BLaER1 treated with 17β-estradiol and CSF1 and Interleukin-3, amounts not matched to agents 10 nM and 100 nM (cell line): Measurements from ENCODE around the gene PTPRZ1.

Experiments
- H3K27ac ChIP-seq, 11 experiments: shearing (Covaris generic); formaldehyde crosslinking; 2 replicates each; pipeline ENCODE4 v1.8.1; 2022
- H3K27me3 ChIP-seq, 11 experiments: shearing (Covaris generic); formaldehyde crosslinking; 2 replicates each; pipeline ENCODE4 v1.8.1; 2022
- H3K36me3 ChIP-seq, 11 experiments: shearing (Covaris generic); formaldehyde crosslinking; 2 replicates each; pipeline ENCODE4 v1.8.1; 2022
- H3K4me1 ChIP-seq, 10 experiments: shearing (Covaris generic); formaldehyde crosslinking; 2 replicates each; pipeline ENCODE4 v1.8.1; 2022
- H3K4me2 ChIP-seq, 11 experiments: shearing (Covaris generic); formaldehyde crosslinking; 2 replicates each; pipeline ENCODE4 v1.8.1; 2022
- H3K4me3 ChIP-seq, 10 experiments: shearing (Covaris generic); formaldehyde crosslinking; 2 replicates each; pipeline ENCODE4 v1.8.1; 2022
- H3K9ac ChIP-seq, 11 experiments: shearing (Covaris generic); formaldehyde crosslinking; 2 replicates each; pipeline ENCODE4 v1.8.1; 2022
- H3K9me3 ChIP-seq, 11 experiments: shearing (Covaris generic); formaldehyde crosslinking; replicated peaks in 1 of 11; 2 replicates each; pipeline ENCODE4 v1.8.1; 2022
- H4K20me1 ChIP-seq, 11 experiments: shearing (Covaris generic); formaldehyde crosslinking; 2 replicates each; pipeline ENCODE4 v1.8.1; 2022
- Cebpa-rat ChIP-seq, 11 experiments: shearing (Covaris generic); IDR thresholded peaks; 2 replicates each; pipeline ENCODE4 v1.8.1; 2022

PTPRZ1 gene

DNA sequence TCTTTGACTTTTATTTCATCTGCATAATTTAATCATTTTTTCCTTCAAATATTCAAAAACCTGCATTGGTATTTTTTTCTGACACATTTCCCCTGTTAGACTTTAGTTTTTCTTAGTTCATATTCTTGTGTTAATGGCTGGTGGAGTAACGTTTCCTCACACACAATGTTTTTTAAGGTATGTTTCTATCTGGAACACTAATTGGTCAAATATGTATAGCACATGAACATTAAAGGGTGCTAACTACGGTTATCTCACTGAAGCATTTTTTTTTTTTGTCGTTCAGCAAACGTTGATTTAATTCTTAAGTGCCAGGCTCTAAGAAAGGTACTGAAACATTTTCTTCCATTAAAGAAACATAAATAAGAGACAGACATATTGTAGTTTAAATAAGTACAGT lies 87.7 kb downstream of the PTPRZ1 start:
- TF ChIP-seq Cebpa-rat (IDR thresholded peaks at IDR 0.05), result no peak
- no peak overlapping the region for H3K4me3 ChIP-seq
- H3K27ac ChIP-seq, result no peak overlapping the region
- peaks cover 21 to 44% (median 32%) of the 10 kb centered on the region in 10 experiments for H3K4me1 ChIP-seq
- no peaks in the 10 kb centered on the region for H3K27me3 ChIP-seq
- no peaks in the 10 kb centered on the region for H4K20me1 ChIP-seq
- H3K9ac ChIP-seq, result no peak overlapping the region
- H3K36me3 ChIP-seq, result no peaks in the 10 kb centered on the region
- H3K4me2 ChIP-seq, result no peak overlapping the region
- H3K9me3 ChIP-seq, result peaks cover 0 to 15% (median 8%) of the 10 kb centered on the region in 11 experiments; a peak in 11 of 22 replicates

DNA sequence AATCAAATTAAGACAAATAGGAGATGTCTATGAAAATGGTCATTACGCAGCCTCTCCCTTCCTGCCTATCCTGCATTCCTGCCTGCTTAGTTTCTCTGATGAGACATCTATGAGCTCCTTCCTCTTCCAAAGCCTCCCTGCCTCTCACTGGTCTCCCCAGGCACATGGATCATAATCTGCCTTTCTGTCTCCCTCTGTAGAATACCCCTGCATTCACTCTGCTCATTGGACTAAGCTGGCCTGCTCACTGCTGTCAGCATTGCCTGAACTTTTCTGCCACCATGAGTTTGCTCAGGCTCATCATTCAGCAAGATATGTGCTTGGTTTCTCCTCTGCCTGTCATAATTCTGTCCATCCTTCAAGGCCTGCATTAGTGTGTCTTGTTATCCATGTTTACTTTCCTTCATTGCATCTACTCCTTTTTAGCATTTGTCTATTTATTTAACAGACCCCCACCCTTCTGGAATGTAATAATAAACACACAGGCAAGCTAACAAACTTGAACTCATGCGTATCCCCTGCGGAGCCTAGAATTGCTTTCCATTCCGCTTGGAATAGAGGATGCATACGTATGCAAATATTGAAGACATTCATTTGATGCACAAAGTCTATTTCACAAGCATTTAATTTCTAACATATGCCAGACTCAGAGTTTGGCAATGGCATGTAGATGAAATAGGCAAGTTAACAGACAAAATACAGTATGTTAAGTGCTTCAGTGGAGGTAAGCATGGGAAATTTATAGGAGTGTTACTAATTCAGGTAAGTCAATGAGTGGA lies 88.3 kb downstream of the PTPRZ1 start:
- H3K27me3 ChIP-seq, result no peaks in the 10 kb centered on the region
- H3K4me2 ChIP-seq, result no peak overlapping the region
- no peaks in the 10 kb centered on the region for H4K20me1 ChIP-seq
- peaks cover 18 to 38% (median 26%) of the 10 kb centered on the region in 10 experiments for H3K4me1 ChIP-seq
- H3K36me3 ChIP-seq, result no peaks in the 10 kb centered on the region
- H3K9me3 ChIP-seq, result peaks cover 0 to 15% (median 8%) of the 10 kb centered on the region in 11 experiments; a peak in 11 of 22 replicates
- TF ChIP-seq Cebpa-rat (IDR thresholded peaks at IDR 0.05), result no peak
- H3K9ac ChIP-seq, result no peak overlapping the region
- no peak overlapping the region for H3K27ac ChIP-seq
- H3K4me3 ChIP-seq, result no peak overlapping the region

DNA sequence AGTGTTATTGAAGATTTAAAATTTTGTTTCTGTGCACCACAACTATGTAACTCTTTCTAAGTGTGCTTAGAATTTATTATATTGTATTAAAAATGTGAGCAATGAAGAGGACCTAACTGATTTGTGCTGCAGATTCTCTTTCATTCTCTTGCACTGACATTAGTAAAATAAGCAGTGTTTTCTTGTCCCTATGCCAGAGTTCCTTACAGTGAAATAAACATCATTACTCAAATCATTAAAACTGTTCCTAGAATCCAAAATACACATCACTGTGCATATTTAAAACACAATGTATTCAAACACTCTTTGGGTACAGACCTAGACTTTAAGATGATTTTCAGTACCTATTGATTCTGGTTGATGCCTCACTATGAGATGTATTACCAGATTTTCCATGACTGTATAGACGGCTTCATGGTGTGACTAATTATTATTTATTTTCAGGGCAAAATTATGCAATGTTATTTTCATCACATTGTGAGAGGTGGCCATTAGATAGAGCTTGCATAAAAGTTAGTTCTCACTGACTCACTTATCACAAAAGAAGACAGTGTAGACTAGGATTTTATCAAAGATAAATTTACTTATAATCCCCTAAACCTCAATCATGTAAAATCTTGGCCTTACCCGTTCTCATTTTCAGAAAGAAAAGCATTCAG lies 93.4 kb downstream of the PTPRZ1 start:
- no peak overlapping the region for H3K9ac ChIP-seq
- peaks cover 0 to 15% (median 8%) of the 10 kb centered on the region in 11 experiments; a peak in 11 of 22 replicates for H3K9me3 ChIP-seq
- no peaks in the 10 kb centered on the region for H3K27me3 ChIP-seq
- TF ChIP-seq Cebpa-rat (IDR thresholded peaks at IDR 0.05), result no peak
- no peaks in the 10 kb centered on the region; a peak in 1 of 20 replicates for H3K4me1 ChIP-seq
- H4K20me1 ChIP-seq, result no peaks in the 10 kb centered on the region
- H3K4me2 ChIP-seq, result no peak overlapping the region
- no peak overlapping the region for H3K27ac ChIP-seq
- H3K4me3 ChIP-seq, result no peak overlapping the region
- H3K36me3 ChIP-seq, result no peaks in the 10 kb centered on the region

DNA sequence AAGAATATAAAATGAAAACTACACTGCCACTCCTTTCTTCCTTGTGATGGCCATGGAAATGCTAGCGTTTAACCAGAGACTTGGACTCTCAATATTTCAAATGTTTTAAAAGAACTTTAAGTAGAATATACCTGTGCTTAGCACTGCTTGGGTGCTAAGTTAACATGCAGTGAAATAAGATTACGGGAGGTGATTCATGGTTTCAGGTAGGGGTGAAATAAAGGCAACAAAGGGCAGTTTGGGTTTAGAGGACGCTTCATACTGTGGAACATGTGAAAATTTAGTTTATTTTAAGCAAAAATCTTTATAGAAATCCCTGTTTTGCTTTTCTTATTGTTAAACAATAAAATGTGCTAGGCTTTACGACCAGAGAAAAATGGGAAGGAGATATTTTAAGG lies 94.0 kb downstream of the PTPRZ1 start:
- Histone ChIP-seq H3K9me3 (peaks cover 0 to 15% (median 8%) of the 10 kb centered on the region in 11 experiments; a peak in 11 of 22 replicates), H3K27ac (no peak overlapping the region), H3K36me3 (no peaks in the 10 kb centered on the region), H3K4me3 (no peak overlapping the region), H3K4me2 (no peak overlapping the region), H3K27me3 (no peaks in the 10 kb centered on the region), H3K9ac (no peak overlapping the region), H3K4me1 (no peaks in the 10 kb centered on the region), H4K20me1 (no peaks in the 10 kb centered on the region)
- TF ChIP-seq Cebpa-rat (IDR thresholded peaks at IDR 0.05), result no peak

DNA sequence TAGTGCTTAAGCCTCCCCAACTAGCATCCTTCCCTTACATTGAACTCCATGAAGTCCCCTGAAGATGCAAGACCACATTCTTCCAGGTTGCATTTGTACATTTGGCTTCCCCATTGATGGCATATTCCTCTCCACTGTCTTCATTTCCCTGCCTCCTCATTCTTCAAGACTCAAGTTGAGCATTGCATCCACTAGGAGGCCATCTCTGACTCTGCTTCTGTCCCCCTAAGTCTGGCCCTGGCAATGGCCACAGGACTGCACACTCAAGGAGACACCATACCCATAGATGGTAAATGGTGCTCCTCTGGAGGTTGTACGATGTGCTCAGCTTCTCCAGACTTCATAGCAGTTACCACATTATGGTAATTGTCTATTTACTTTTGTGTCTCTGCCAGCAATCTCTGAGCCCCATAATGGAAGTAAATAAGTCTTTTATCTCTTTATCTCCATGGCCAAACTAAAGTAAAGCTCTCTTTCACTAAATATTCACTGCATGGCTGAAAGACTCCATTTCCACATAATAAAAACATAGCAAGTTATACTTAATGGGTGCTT lies 112.6 kb downstream of the PTPRZ1 start:
- Histone ChIP-seq H3K27ac (no peak overlapping the region), H3K27me3 (no peaks in the 10 kb centered on the region), H3K36me3 (no peaks in the 10 kb centered on the region), H3K4me2 (no peak overlapping the region), H3K9me3 (no peaks in the 10 kb centered on the region; a peak in 1 of 22 replicates), H3K4me3 (no peak overlapping the region), H3K9ac (no peak overlapping the region), H4K20me1 (no peaks in the 10 kb centered on the region), H3K4me1 (peaks cover 0 to 5% (median 0%) of the 10 kb centered on the region in 10 experiments; a peak in 2 of 20 replicates)
- TF ChIP-seq Cebpa-rat (IDR thresholded peaks at IDR 0.05), result no peak

DNA sequence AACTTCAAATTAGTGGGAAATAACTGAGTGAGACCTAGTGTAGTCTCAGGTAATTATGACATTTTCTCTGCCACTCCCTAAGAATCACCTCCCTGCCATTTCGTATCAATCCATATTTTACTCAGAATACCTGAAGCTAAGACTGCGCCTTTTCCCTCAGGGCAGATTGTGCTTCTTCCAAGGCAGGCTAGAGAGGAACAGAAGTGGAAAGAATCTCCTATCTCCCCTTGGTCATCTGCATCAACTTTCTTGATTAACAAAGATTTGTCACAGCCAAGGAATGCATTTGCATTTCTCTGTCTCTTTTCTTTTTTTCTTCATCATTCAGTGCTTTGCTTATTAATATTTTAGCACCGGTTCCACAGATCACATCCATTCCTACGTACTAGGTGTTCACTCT lies 119.1 kb downstream of the PTPRZ1 start:
- H3K36me3 ChIP-seq, result no peaks in the 10 kb centered on the region
- no peak for TF ChIP-seq Cebpa-rat (IDR thresholded peaks at IDR 0.05)
- H3K27ac ChIP-seq, result no peak overlapping the region
- no peaks in the 10 kb centered on the region for H3K27me3 ChIP-seq
- no peak overlapping the region for H3K4me2 ChIP-seq
- no peaks in the 10 kb centered on the region for H4K20me1 ChIP-seq
- no peak overlapping the region for H3K9ac ChIP-seq
- no peaks in the 10 kb centered on the region for H3K4me1 ChIP-seq
- H3K9me3 ChIP-seq, result no peaks in the 10 kb centered on the region
- H3K4me3 ChIP-seq, result no peak overlapping the region

DNA sequence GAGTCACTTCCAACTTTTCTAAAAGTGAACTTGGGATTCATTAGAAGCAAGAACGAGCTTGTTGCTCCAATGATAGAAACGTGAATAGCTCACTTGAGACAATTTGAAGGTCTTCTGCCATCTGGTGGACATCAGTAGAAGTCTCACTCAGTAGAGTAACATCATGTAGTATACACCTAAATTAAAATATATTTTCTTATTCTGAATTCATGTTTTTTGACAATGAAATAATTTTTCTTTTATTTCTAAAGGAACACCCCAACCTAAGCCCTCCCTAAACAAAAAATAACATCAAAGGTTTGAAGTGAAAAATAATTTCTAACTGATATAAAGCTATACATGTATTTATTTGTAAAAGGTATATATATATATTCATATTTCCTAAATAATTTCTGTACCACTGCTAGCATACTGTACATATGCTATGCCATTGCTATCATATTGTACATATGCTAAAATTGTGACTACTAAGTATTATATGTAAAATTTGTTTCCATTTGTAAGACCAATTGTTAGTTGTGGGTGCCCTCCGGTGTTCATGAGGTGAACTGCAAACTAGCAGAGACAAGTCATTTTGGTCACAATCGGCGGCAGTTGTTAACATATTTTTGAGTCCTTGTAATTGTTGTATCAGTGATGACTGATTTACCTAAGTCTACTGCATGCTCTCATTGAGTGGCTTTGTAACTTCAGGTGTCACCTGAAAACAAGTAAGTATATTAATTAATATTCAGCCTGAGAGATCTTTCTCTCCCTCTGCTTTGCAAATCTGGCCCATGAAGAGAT lies 121.9 kb downstream of the PTPRZ1 start:
- Histone ChIP-seq H3K4me2 (no peak overlapping the region), H3K36me3 (no peaks in the 10 kb centered on the region), H3K27me3 (no peaks in the 10 kb centered on the region), H3K4me3 (no peak overlapping the region), H4K20me1 (no peaks in the 10 kb centered on the region), H3K27ac (no peak overlapping the region), H3K9me3 (no peaks in the 10 kb centered on the region), H3K4me1 (no peaks in the 10 kb centered on the region), H3K9ac (no peak overlapping the region)
- no peak for TF ChIP-seq Cebpa-rat (IDR thresholded peaks at IDR 0.05)

DNA sequence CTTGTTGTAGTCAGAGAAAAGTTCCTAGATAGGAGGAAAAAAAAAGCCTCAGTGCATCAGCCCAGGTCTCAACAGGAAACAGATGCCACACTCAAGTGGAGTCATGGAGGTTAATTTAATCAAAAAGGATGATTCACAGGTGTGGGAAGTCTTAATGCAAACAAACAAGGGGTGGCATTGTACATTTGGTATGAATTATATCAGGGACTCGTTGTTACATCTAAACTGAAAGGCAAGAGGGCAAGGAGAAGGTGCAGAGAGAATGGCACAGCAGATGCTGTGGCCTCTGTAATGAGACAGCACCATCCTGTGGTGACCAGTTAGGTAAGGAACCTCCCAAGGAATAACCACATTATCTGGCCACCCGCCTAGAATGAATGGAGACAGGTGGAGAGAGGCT lies 133.7 kb downstream of the PTPRZ1 start:
- Histone ChIP-seq H3K4me2 (no peak overlapping the region), H3K27me3 (no peaks in the 10 kb centered on the region)

DNA sequence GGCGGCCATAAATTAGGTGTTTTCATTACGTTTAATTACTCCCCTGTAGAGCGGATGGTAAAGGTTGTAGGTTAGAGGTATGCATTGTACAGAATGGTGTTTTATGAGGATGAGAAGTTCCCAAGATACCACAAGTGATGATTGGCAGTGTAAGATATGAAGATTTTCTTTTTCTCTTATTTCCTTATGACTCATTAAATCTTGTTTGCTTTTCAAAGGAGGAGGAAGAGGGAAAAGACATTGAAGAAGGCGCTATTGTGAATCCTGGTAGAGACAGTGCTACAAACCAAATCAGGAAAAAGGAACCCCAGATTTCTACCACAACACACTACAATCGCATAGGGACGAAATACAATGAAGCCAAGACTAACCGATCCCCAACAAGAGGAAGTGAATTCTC lies 137.2 kb downstream of the PTPRZ1 start:
- Histone ChIP-seq H4K20me1 (no peaks in the 10 kb centered on the region), H3K9ac (no peak overlapping the region), H3K4me2 (no peak overlapping the region), H3K4me3 (no peak overlapping the region), H3K27me3 (no peaks in the 10 kb centered on the region), H3K9me3 (no peaks in the 10 kb centered on the region), H3K4me1 (peaks cover 0 to 13% (median 8%) of the 10 kb centered on the region in 10 experiments; a peak in 9 of 20 replicates), H3K27ac (no peak overlapping the region), H3K36me3 (no peaks in the 10 kb centered on the region)
- no peak for TF ChIP-seq Cebpa-rat (IDR thresholded peaks at IDR 0.05)

More for the DNA sequence above, 133.7 kb downstream of the PTPRZ1 start:
- Histone ChIP-seq H3K9me3 (no peaks in the 10 kb centered on the region), H3K9ac (no peak overlapping the region), H3K4me1 (no peaks in the 10 kb centered on the region), H3K36me3 (no peaks in the 10 kb centered on the region), H4K20me1 (no peaks in the 10 kb centered on the region), H3K4me3 (no peak overlapping the region), H3K27ac (no peak overlapping the region)
- no peak for TF ChIP-seq Cebpa-rat (IDR thresholded peaks at IDR 0.05)
